Right lung (tissue), 5 donors: Measurements from ENCODE around the gene ZMYND12. TPM values are rescaled to one million over a fixed set of nuclear protein-coding genes. Genes with fewer than 3 reads are reported as not detected.

Experiments
- DNase-seq, 2 donors: peaks; one replicate each; pipeline ENCODE4 v3.0.0-alpha.2; 2013
- polyA plus RNA-seq, 5 donors: library from polyadenylated mRNA; unstranded; fragments of 120-200 nt; gene quantifications; one replicate each; pipeline versions ENCODE4 v1.2.1 to v1.2.3, GENCODE V29; 2013; ENCODE audit warnings: inconsistent platforms in 1 of 5, low replicate concordance in 1 of 5; ENCODE audit not compliant: insufficient read length in 5 of 5, insufficient read depth in 1 of 5

ZMYND12 gene
- polyA plus RNA-seq, 5 donors = 2.1 to 3.6 (median 3.1) TPM

DNA sequence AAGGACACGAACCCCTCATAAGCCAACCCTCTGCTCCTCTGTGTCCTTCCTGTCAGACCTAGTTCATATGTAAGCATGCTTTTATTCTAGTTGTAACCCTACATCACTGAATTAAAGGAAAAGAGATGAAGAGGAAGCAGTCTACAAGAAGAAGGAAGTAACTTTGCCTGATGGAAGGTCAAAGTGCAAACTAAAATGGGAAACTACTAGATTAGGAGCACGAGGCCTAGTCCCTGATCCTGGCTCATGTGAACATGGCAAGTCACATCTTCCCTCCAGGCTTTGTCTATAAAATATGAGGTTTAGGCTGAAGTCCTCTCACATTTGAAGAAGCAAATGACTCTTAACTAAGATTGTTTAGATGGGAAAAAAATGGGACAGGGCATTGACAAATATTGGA lies 13.2 kb downstream of the ZMYND12 start:
- no peak for DNase-seq

DNA sequence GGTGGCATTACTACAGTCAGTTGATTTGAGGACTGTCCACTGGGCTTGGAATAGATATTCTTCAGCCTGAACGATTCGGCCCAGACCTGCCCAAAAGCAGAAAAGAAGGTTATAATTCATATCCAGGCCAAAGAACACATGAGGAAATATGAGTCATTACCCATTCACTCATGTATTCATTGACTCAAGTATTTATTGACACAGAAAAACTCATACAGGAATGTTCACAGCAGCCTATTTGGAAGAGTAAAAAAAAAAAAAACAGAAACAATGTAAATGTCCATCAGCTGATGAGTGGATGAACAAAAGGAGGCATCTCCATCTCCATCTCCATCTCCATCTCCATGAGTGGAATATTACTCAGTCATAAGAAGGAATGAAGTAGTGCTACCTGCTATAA lies 15.9 kb downstream of the ZMYND12 start:
- no peak for DNase-seq

DNA sequence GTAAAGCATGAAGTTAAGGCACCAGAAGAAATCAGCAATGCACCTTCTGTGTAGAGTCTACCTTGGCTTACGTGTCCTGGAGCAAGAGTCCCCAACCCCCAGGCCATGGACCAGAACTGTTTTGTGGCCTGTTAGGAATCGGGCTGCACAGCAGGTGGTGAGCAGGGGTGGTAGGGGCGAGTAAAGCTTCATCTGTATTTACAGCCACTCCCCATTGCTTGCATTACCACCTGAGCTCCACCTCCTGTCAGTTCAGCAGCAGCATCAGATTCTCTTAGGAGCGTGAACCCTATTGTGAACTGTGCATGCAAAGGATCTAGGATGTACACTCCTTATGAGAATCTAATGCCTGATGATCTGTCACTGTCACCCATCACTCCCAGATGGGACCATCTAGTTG lies 21.5 kb downstream of the ZMYND12 start:
- DNase-seq = no peak

DNA sequence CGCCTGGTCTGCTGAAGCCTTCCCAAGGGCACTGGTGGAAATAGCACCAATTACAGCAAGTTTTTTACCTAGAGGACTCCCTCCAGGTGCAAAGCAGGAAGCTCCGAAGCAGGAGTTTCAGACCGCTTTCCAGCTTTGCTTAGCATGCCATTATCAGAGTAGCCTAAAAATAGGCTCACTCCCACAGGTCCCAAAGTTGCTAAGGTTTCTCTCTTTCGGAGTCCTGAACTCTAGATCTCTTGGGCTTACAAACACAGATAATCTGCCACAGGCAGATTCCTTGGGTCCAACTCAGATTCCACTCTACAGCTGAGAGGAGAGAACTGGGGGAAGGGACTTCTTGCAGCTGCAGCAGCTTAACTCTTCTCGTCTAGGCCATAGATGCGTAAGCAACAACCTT lies 22.5 kb downstream of the ZMYND12 start:
- DNase-seq = no peak

DNA sequence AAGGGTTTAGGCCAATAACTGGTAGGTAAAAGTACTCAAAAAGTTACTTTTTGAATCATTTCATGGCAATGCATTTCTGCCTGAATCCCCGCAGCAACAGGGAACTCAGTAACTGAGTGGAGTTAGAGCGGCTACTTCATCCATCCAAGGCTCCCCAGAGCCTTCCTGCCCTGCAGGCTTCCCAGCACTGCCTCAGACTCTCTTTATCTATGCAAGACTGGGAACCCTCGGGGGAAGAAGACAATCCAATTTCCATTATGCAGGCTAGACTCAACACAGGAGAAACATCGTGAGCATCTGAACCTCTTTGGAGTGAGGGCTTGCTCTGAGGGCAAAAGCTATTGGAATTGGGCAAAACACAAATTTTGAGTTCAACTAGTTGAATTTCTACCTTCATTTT lies 23.1 kb downstream of the ZMYND12 start:
- no peak for DNase-seq

DNA sequence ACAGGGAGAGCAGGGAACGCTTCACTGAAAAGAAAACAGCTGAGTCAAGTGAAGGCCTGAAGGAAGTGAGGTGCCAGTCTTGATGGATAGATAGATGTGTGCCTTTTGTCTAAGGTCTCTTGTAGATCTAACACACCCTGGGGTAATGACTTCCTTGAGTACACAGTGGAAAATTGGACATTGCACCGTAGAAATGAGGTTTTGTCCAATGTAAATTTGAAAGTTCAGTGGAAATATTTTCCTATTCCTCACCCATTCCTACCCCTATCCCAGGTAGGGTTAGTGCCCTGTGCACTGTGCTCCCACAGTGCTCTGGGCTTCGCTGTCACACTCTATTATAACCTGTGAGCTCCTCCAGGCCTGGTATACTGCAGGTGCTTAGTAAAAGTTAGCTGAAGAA lies 24.3 kb downstream of the ZMYND12 start:
- no peak for DNase-seq

DNA sequence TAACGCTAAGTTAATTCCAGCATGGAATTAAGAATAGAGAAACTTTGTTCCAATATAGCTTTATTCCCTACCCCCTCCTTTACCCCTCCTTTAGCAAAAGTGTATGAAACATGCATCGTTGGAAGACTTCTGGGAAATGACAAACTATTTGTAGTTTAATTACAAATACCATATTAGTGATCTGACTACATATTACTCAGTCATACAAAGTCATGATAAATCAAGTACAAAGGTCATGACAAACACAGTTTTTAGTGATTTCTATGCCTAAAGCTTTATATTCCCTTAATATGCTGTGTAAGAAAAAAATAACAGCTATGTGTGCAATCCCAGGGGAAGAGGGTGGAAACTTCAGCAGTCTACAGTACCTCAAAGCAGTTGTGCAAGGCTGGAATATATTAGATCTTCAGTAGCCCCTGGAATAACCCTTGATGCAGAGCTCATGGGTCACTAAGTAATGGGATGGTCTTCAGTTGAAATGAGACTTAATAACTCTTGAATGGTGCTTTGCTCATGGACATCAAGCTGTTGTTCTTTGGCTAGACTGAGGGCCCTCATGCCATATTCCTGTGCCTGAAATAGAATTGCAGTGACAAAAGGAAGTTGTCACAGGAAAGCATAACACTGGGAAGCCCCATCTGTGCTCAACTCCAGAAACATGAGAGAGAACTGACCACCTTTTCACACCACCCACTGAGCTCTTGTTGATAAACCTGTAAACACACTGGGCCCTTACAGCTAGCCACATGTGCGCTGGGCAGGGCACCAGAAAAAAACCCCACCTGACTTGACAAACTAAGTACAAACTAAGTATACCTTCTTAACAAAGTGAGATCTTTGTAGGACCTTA lies 25.3 kb downstream of the ZMYND12 start:
- no peak for DNase-seq

DNA sequence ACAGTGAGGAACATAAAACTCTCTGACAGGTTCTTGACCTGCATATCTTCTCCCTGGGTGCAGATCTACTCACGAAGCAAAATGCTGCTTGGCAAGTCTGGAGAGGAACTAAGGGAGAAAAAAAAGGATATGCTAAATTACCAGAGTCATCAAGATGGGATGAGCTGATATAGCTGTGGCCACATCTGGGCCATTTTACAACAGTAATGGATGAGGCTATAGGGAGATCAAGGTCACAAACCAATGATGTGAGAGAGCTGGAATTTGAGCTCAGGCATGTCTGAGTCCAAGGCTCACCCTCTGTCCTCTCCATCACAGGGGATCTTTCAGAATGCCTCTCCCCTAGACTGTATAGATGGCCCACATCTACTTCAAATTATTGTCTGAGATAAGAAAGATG lies 26.2 kb downstream of the ZMYND12 start:
- DNase-seq = no peak

DNA sequence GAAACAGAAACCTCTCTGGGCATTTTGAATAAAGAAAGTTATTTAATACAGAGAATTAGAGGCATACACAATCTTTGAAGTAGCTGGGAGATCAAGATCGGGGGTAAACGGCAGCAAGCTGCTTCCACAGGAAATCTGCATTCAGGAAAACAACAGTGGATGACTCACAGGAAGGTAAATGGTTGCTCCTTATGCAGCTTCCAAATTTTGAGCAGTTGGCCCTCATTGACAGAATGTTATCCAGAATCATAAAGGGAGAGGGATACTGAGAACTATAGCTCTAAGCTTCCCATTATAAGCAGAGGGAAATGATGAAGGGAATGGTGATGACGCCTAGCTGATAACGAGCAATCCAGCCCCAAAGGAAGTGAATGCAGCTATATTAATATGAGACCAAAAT lies 28.6 kb downstream of the ZMYND12 start:
- DNase-seq = no peak

DNA sequence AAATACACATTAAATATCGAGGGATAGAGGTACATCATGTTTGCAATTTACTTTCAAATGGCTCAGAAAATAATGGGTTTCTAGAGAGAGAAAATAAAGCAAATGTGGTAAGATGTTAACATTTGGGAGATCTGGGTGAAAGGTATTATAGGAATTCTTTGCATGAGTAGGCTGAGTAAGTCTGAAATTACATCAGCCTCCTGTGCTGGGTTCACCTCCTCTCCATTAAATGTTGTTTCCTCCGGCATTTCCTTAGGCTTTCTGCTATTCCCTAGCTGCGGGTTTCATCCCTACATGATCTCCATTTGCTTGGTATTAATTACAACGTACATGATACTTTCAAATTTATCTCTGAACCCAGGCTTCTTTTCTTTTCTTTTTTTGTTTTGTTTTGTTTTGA lies 31.6 kb downstream of the ZMYND12 start:
- DNase-seq = no peak

DNA sequence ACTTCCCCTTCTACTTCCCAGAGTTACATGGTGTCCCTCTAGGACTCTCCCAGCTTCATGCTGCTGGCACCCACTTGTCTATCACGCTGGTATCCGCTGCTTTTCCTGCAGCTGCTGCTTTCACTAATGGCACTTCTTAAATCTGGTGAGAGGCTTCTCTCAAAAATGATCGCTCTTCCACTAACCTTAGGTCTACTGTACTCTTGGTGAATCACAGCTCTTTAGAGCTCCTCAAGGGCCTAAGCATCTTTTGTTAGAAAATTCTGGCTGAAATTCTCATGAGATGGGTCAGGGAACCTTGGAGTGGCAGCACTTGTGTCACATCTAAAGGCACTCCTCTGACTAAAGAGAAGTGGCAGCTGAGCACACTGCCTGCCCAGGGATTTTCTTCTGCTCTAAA lies 32.1 kb downstream of the ZMYND12 start:
- DNase-seq = no peak

DNA sequence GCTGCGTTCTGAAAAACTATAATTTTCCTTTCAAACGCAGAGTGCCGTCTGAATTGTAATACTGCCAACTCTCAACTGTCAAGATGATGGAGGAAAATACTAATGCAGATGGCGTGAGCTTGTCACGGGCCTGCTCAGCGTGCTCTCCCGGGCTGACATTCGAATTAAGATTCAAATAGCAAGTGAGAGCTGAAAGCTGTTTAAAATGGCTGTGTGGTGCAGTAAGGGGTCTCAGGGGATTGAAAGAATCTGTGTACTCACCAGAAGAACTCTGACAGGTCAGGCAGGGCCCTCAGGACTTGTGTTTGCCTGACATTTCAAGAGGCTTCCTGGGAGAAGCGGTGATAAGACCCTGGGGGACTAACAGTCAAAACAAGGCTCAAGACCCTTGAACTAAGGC lies 33.1 kb downstream of the ZMYND12 start:
- DNase-seq = no peak

DNA sequence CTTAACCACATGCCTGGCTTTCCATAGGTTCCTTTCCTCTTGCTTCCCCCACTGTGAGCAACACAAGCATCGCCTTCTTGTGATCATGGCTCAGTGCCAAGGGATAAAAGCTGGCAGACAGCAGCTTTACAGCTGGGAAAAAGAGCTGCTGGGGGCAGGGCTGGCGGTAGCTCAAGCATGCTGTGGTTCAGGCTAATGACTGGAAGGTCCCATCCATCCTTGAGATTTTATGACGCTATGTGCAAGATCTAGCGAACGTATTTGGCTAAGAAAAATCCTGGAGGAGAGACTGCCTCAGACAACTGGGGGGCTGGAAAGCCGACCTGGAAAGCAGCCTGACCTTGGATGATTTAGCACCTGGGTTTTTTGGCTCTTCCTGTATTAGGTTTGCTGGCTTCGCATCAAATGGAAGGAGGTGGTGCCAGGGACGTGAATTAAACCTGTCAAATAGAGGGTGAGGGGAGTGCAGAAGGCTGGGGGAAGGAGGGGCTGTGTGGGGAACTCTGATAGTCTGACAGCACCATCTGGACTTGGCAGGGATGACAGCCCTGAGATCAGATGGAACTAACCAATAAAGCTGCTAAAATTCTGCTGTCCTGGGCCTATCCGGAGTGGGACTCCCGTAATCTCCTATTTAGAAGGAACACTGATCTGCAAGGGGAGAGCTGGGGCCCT lies 34.8 kb downstream of the ZMYND12 start:
- DNase-seq = peak; percentile 84 to 85

DNA sequence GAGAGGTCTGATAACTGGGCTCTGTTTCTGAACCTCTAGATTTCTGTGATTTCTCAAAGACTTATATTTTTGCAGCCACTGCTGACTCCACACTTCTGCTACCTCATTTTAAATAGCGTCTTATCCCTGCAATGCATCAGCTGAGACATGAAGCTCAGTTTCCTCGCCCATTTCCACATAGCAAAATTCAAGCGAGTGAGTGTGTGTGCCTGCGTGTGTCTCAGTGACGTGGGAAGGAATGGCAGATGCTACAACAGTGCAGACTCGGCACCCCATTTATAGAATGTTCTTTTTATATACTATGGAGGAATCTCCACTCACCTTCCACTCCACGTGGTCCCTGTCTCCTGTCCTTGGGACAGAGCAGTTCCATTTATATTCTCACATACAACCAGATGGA lies 35.7 kb downstream of the ZMYND12 start:
- DNase-seq = no peak

DNA sequence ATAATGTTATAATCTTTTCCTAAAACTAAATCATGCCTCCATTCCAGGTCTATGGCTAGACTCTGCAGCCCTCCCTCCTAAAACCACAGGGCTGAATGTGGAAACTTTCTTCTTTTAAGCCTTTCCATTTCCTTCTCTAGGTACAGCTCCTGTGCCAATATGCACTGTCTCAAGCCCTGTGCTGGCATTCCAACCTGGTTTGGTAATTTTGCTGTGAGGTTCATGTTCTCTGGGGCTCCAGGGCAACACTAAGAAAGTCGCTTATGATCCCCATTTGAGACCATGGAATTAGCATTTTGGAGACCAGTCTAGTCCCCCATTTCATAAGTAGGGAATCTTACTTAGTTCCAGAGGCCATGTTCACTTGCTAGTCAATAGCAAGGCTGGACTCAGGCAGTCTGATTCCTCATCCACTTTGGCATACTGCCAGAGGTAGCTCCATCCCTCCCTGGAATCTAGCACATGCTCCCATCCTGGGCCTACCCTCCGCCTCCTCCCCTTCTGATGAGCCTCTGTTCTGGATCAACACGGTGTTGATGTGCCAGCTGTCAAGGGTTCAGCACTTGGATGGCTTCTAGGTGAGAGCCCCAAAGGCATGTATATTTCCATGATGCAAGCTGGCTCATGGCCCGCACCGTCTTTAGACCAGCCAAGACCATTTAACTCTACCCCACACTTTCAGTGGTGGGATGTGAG lies 36.5 kb downstream of the ZMYND12 start:
- DNase-seq = peak; percentile 53 to 58

DNA sequence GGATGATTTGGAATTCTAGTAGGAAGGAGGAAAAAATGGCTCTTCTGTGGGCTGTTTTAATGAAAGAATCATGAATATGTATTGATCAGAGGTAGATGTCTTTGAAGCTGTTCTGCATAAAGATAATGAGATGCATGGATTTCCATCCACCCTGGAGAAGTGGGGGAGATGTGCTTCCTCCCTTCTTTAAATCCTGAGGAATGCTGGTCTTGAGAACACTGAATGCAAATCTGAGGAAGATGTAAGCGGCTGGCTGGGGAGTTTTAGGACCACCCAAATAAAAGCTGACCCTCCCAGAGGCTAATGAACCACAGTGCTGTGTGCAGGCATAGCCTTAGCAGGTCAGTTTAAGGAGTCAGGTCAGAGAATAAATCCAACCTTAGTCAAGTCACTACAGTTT lies 37.3 kb downstream of the ZMYND12 start:
- no peak for DNase-seq

DNA sequence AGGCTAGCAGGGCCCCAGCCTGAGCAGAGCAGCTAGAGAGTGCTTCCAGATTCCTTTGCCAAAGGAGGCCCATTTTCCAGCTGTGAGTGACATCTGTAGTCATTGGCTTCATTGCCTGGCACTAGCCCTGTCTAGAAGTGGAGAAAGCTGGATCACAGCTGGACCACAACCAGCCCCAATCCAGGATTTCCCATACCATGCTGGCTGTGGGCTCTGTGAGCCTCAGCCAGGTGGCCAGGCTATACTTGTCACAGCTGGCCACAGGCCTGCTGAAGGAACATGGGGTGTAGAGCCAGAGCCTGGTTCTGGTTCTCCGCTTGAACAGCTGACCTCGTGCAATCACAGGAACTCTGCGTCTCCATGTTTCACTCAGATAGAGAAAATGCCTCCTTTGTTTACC lies 38.7 kb downstream of the ZMYND12 start:
- peak; percentile 14 to 41 for DNase-seq

DNA sequence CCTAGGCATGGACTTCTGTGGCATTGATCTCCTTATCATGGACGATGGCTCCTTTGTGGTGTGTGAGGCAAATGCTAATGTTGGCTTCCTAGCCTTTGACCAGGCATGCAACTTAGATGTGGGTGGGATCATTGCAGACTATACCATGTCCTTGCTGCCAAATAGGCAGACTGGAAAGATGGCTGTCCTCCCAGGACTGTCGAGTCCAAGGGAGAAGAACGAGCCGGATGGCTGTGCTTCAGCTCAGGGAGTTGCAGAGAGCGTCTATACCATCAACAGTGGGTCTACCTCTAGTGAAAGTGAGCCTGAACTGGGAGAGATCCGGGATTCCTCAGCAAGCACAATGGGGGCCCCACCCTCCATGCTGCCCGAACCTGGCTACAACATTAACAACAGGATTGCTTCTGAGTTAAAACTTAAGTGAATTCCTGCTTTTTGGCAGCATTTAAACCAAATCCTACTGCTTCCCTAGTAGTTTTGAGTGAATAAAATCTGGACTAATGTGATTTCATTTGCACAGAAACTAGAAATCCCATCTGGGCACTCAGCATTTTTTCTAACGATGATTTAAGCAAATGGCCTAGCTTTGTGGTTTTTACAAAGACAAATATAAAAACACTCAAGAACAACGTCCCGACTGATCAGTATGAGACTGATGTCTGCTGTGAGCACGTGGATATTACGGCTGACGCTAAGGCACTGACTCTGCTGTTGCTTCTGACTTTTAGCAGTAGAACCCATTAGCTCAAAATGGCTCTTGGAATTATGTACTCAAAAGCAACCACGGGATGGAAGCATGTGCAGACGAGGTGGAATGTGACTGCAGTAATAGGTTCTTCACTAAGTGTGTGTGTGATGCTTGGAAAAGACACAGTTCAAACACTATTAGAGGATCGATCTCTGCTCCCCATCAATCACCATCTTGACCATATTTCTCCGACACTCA lies 41.0 kb downstream of the ZMYND12 start:
- DNase-seq = no peak

DNA sequence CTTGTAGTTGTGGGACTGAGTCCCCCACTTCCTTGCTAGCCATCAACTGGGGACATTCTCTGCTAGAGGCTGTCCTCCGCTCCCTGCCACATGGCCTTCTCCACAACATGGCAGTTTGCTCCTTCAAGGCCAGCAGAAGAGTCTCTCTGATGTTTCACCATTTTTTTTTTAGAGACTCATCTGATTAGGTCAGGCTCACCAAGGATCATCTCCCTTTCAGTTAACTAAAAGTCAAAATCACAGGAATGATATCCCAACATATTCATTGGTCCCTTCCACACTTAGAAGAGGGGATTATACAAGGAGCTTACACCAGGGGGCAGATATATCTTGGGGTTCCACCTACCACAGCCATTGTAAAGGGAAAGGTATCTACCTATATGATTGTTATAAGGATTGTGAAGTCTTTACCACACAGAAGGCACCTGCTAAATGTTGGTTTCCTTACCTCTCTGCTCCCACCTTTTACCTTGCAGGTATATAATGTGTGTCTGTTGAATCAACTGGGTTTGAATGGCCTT lies 51.9 kb downstream of the ZMYND12 start:
- DNase-seq = no peak

DNA sequence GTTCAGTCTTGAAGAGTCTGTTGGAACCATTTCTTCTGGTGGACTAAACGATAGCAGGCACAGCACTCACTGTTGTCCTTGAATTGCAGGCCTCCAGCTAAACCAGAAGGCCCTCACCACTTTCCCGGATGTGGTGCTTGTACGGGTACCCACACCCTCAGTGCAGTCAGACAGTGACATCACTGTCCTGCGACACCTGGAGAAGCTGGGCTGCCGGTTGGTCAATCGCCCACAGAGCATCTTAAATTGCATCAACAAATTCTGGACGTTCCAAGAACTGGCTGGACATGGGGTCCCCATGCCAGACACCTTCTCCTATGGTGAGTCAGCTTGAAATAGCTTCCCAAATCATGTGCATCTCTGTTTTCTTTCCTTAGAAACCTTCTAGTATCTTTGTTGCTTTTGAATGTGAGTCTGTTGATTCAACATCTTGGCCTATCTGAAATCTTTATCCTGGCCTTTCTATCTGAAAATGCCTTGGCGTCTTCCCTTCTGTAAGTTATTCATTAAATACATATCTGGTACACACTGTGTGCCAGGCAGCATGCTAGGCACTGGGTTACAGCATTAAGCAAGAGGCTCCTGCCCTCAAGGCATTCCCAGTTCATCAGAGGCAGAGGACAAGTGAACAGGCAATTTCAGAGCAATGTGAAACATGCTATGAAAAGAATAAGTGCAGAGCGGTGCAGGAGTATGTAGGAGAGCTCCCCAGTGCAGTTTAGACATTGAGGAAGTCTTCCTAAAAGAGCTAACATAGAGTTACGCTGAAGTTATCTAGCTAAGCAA lies 56.3 kb downstream of the ZMYND12 start:
- DNase-seq = no peak
